C4-2B (cell line): ENCODE data around the gene KCNH6.

Source experiments
- ZFX ChIP-seq: fragments of 450-650 bp; IDR thresholded peaks from 2 replicates; pipeline ENCODE4 v1.6.1; 2017
- TF ChIP-seq, protein P1 (sequence below): fragments of 450-650 bp; conservative IDR thresholded peaks from 2 replicates; pipeline ENCODE4 v1.5.1; 2017; ENCODE audit warnings: mild to moderate bottlenecking

DNA sequence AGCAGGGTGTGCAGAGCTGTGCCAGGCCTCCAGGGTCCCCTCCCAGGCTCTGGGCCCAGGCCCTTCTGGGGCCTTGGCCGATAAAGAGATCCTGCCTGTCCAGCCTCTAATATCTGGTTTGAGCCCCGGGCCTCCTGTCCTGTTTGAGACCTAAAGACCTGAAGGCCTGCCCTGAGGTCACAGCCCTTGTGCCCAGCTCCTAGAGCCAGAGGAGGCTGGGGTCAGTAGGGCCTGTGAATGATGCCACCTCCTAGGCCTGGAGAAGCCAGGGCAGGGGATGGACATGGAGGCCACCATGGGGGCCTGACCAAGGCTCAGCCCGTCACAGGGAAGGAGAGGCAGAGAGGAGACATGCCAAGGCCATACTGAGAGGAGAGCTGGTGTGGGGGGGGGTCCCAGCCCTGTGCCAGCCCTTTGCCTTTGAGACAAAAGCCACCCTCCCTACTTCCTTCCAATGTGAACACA, 7.4 kb downstream of the KCNH6 start:
- TF ChIP-seq, protein P1, sequence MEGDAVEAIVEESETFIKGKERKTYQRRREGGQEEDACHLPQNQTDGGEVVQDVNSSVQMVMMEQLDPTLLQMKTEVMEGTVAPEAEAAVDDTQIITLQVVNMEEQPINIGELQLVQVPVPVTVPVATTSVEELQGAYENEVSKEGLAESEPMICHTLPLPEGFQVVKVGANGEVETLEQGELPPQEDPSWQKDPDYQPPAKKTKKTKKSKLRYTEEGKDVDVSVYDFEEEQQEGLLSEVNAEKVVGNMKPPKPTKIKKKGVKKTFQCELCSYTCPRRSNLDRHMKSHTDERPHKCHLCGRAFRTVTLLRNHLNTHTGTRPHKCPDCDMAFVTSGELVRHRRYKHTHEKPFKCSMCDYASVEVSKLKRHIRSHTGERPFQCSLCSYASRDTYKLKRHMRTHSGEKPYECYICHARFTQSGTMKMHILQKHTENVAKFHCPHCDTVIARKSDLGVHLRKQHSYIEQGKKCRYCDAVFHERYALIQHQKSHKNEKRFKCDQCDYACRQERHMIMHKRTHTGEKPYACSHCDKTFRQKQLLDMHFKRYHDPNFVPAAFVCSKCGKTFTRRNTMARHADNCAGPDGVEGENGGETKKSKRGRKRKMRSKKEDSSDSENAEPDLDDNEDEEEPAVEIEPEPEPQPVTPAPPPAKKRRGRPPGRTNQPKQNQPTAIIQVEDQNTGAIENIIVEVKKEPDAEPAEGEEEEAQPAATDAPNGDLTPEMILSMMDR, result no peak
- TF ChIP-seq ZFX, result no peak
